ENCODE data around the gene MAL. TPM values are rescaled to one million over a fixed set of nuclear protein-coding genes. Genes with fewer than 3 reads are reported as not detected.

The MAL gene
- total RNA-seq, 3 donors from 2014 or later (not counting 1 experiment from before 2014, with no cell fraction given) = 0.54 to 3.3 (median 1.8) TPM

GRCh38 chr2:95032341-95032740, 6.8 kb downstream of the MAL start:
- ATAC-seq (peak in 1 of 3 donors; percentile 28), DNase-seq (no peak)
- peaks cover 0 to 3% of the 10 kb centered on the region in 2 donors for H3K4me1 Mint-ChIP-seq
- Histone ChIP-seq H3K27ac (ENCODE audit: low read length) (no peak overlapping the region), H3K4me1 (ENCODE audit: control insufficient read depth, insufficient read depth, low read length) (peaks cover 3% of the 10 kb centered on the region), H3K36me3 (ENCODE audit: control insufficient read depth, insufficient read depth, low read length) (no peaks in the 10 kb centered on the region), H3K9me3 (ENCODE audit: control insufficient read depth, insufficient read depth, low read length) (no peaks in the 10 kb centered on the region), H3K4me3 (ENCODE audit: low read length) (no peak overlapping the region), H3K27me3 (ENCODE audit: control insufficient read depth, insufficient read depth, low read length) (no peaks in the 10 kb centered on the region)
- H3K27me3 Mint-ChIP-seq (ENCODE audit: low read depth in 2 of 2) = peaks cover 4 to 15% of the 10 kb centered on the region in 2 donors
- no peaks in the 10 kb centered on the region for H3K36me3 Mint-ChIP-seq
- H3K27ac Mint-ChIP-seq = no peak overlapping the region
- H3K4me3 Mint-ChIP-seq = no peak overlapping the region
- 63% methylated on average over 3 of the region's 3 CpGs for WGBS (ENCODE audit: insufficient coverage)
- intact Hi-C loops (cut with micrococcal nuclease) = no loop called here
- H3K9me3 Mint-ChIP-seq = peaks cover 10% of the 10 kb centered on the region in 2 donors
- TF ChIP-seq CTCF (IDR thresholded peaks at IDR 0.05) = no peak

- 85% methylated on average over 16 of the region's 16 CpGs for WGBS (ENCODE audit: insufficient coverage)
- Mint-ChIP-seq H3K27ac (no peak overlapping the region), H3K4me1 (peaks cover 0 to 8% of the 10 kb centered on the region in 2 donors), H3K9me3 (peaks cover 17% of the 10 kb centered on the region in 2 donors), H3K4me3 (no peak overlapping the region), H3K27me3 (ENCODE audit: low read depth in 2 of 2) (peaks cover 0 to 13% of the 10 kb centered on the region in 2 donors), H3K36me3 (no peaks in the 10 kb centered on the region)
- Histone ChIP-seq H3K9me3 (ENCODE audit: control insufficient read depth, insufficient read depth, low read length) (no peaks in the 10 kb centered on the region), H3K4me1 (ENCODE audit: control insufficient read depth, insufficient read depth, low read length) (peaks cover 3% of the 10 kb centered on the region), H3K36me3 (ENCODE audit: control insufficient read depth, insufficient read depth, low read length) (no peaks in the 10 kb centered on the region), H3K4me3 (ENCODE audit: low read length) (no peak overlapping the region), H3K27me3 (ENCODE audit: control insufficient read depth, insufficient read depth, low read length) (no peaks in the 10 kb centered on the region), H3K27ac (ENCODE audit: low read length) (no peak overlapping the region)
- TF ChIP-seq CTCF (IDR thresholded peaks at IDR 0.05) = no peak
- ATAC-seq (no peak), DNase-seq (no peak)
- intact Hi-C loops (cut with micrococcal nuclease) = no loop called here
Observed at GRCh38 chr2:95032868-95033603, 7.5 kb downstream of the MAL start.

- ATAC-seq (no peak), DNase-seq (no peak)
- Histone ChIP-seq H3K4me3 (ENCODE audit: low read length) (no peak overlapping the region), H3K9me3 (ENCODE audit: control insufficient read depth, insufficient read depth, low read length) (no peaks in the 10 kb centered on the region), H3K27me3 (ENCODE audit: control insufficient read depth, insufficient read depth, low read length) (no peaks in the 10 kb centered on the region), H3K4me1 (ENCODE audit: control insufficient read depth, insufficient read depth, low read length) (peaks cover 3% of the 10 kb centered on the region), H3K27ac (ENCODE audit: low read length) (no peak overlapping the region), H3K36me3 (ENCODE audit: control insufficient read depth, insufficient read depth, low read length) (no peaks in the 10 kb centered on the region)
- intact Hi-C loops (cut with micrococcal nuclease) = no loop called here
- Mint-ChIP-seq H3K27ac (no peak overlapping the region), H3K27me3 (ENCODE audit: low read depth in 2 of 2) (peaks cover 0 to 11% of the 10 kb centered on the region in 2 donors), H3K36me3 (no peaks in the 10 kb centered on the region), H3K9me3 (peaks cover 29% of the 10 kb centered on the region in 2 donors), H3K4me1 (peaks cover 0 to 8% of the 10 kb centered on the region in 2 donors), H3K4me3 (no peak overlapping the region)
- WGBS (ENCODE audit: insufficient coverage) = 93% methylated on average over 4 of the region's 4 CpGs
- no peak for TF ChIP-seq CTCF (IDR thresholded peaks at IDR 0.05)
Observed at GRCh38 chr2:95034221-95034620, 8.7 kb downstream of the MAL start.

Data from natural killer cell (primary cell).